HG02798 (cell line): ENCODE results near the gene FRK.
"Not testable (repeated sequence)": the region's sequence is repeated elsewhere in the genome, so short reads cannot be mapped to it uniquely, and the experiment has no call there.

Experiments
- ATAC-seq: cut with Tn5 transposase; IDR thresholded peaks from one replicate; pipeline ENCODE4 v1.9.1; 2021; ENCODE audit warnings: mild to moderate bottlenecking; ENCODE audit not compliant: unreplicated experiment, poor library complexity

Gene FRK

DNA sequence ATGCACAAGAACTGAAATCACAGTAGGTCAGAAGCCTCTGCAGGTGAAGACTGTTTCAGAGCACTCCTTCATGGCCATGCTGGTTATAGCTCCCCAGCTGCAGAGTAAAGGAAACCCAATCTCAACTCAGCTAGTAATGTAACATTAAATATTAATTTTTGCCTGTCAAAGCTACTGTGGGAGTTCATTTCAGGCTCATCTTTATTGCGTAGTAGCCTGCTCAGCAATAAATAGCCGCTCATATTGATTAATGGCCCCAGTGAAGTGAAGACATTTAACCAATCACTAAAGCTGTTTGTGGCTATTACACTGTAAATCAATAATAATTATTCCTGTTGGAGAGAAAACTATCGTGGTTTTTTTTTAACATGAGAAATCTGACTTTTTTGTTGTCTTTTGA lies 101.7 kb downstream of the FRK start:
- no peak for ATAC-seq

DNA sequence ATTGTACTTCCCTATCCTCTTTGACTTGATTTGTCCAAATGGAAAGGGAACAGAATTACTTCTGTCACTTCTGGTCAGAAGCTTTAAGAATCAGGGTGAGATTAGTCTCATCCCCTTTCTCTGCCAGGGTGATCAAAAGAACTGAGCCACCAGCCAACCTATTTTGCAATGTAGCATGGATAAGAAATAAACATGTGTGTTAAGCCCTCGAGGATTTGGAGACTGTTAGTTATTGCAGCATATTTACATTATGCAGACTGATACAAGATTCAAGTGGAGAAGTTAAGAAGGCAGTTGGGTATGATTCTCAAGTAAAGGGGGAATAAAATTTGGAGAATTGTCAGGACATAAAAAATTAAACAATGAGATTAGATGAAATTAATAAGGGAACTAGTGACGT lies 106.0 kb downstream of the FRK start:
- no peak for ATAC-seq

DNA sequence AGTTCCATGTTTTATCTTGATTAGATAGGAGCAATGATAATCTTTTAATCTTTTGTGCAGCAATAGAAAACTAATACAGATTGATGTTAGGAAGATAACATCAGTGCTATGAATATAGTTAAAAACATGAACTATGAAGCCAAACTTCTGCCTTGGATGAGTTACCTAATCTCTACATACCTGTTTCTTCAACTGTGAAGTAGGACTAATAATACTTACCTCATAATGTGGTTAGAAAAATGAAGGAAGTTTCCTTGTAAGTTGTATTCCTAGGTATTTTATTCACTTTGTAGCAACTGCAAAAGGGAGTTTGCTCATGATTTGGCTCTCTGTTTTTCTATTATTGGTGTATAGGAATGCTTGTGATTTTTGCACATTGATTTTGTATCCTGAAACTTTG lies 111.9 kb downstream of the FRK start:
- no peak for ATAC-seq

DNA sequence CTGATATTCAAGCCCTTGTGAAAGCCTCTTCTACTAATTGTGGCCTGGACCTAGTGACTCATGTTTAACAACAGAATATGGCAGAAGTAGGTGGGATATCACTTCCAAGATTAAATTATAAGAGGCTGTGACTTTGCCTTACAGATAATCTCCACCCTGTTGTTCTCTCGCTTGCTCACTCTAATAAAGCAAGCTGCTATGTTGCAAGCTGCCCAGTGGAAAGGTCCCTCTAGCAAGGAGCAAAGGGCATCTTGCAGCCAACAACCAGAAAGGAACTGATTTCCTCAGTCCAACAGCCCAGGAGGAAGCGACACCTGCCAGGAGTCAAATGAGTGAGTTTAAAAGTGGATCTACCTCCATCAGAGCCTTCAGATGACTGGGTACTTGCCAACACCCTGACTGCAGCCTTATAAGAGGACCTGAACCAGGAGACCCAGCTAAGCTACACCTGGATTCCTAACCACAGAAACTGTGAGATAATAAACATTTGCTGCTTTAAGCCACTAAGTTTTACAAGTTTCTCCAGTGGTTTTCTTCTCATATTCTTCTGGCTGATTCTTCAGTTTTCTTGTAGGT lies 112.6 kb downstream of the FRK start:
- ATAC-seq = no peak

DNA sequence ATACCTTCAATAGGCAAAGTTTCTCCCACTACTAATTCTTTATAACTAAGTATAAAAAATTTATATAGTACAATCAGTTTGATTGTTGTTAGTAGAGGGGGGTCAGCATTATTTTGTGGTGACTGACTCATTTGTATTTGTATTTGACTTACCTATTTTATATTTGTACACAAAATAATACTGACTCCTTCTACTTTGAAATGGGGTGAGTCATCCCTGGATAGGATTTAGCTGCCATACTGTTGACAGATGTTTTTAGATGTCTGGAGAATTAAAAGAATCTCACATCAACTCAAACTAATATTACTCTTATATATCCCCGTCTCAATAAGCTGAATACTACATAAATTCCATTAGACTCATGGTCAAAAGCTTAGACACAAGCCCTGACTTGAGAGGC lies 114.9 kb downstream of the FRK start:
- no peak for ATAC-seq

DNA sequence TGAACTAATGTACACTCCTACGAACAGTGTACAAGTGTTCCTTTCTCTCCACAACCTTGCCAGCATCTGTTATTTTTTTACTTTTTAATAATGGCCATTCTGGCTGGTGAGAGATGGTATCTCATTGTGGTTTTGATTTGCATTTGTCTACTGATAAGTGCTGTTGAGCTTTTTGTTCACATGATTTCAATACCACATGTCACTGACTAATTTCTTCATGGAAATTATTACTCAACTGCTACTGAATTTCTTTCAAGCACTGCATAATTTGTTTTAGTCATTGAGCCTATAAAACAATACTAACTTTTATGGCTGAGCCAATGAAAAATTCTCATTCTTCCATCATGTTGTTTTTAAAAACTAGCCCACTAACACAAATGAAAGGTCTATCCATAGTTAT lies 115.4 kb downstream of the FRK start:
- no peak for ATAC-seq

DNA sequence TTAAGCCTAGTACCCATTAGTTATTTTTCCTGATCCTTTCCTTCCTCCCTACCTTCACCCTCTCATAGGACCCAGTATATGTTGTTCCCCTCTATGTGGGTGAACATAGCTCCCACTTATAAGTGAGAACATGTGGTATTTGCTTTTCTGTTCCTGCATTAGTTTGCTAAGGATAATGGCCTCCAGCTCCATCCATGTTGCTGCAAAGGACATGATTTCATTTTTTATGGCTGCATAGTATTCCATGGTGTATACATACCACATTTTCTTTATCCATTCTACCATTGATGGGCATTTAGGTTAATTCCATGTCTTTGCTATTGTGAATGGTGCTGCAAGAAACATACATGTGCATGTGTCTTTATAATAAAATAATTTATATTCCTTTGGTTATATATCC lies 115.9 kb downstream of the FRK start:
- ATAC-seq = not testable (repeated sequence)

DNA sequence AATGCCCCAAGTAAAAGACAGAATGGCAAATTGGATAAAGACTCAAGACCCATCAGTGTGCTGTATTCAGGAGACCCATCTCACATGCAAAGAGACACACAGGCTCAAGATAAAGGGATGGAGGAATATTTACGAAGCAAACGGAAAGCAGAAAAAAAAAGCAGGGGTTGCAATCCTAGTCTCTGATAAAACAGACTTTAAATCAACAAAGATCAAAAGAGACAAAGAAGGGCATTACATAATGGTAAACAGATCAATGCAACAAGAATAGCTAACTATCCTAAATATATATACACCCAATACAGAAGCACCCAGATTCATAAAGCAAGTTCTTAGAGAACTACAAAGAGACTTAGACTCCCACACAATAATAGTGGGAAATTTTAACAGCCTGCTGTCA lies 123.2 kb downstream of the FRK start:
- ATAC-seq = not testable (repeated sequence)

DNA sequence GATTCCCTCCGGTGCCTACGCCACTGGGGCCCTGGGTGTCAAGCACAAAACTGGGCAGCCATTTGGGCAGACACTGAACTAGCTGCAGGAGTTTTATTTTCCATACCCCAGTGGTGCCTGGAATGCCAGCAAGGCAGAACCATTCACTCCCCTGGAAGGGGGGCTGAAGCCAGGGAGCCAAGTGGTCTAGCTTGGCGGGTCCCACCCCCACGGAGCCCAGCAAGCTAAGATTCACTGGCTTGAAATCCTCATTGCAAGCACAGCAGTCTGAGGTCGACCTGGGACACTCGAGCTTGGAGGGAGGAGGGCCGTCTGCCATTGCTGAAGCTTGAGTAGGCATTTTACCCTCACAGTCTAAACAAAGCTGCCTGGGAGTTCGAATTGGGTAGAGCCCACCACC lies 125.3 kb downstream of the FRK start:
- ATAC-seq = no peak

DNA sequence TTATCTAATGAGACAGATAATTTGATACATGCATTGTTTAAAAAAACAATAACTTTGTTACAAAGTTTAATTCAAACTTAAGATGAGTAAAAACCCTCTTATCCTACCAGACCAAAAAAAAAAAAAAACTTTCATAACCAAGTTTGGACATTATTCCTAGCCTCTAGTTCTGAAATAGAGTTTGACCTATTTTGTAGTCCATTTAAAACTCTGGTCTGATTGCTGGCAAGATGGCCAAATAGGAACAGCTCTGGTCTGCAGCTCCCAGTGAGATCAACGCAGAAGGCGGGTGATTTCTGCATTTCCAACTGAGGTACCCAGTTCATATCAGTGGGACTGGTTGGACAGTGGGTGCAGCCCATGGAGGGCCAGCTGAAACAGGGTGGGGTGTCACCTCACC lies 125.9 kb downstream of the FRK start:
- ATAC-seq = no peak

DNA sequence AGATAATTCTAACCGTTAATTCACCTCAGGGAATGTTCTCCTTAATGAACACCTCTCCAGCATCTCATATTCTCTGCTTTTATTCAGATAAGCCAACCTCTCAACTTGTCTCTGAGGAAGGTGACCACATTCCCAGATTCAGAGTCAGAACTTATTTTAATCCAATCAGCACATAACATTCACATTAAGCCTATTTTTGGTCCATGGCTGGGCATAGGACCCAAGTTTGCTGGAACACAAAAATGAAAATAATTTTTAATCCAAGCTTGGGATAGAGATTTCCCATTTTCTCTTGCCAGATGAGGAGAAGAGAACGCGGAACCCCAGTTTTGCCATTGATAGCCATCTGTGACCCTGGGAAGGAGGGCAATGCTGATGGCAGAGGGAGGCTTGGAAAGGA lies 126.5 kb downstream of the FRK start:
- ATAC-seq = no peak

DNA sequence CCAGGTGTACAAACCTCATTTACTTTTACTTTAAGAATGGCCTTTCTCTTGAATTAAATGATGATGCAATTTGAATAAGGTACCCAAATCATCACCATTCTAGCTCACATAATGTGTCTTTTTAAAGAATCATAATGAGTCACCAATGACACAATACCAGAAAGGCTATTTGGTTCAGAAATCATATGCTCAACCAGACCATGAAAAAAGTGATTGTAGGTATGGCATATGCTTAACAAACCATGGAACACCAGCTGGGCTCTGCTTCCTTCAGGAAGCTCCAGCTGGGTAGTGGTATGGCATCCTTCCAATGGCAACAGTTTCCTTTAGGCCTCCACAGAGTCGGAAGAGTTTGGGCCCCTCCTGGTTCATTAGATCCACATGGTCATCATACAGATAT lies 128.2 kb downstream of the FRK start:
- ATAC-seq = no peak

DNA sequence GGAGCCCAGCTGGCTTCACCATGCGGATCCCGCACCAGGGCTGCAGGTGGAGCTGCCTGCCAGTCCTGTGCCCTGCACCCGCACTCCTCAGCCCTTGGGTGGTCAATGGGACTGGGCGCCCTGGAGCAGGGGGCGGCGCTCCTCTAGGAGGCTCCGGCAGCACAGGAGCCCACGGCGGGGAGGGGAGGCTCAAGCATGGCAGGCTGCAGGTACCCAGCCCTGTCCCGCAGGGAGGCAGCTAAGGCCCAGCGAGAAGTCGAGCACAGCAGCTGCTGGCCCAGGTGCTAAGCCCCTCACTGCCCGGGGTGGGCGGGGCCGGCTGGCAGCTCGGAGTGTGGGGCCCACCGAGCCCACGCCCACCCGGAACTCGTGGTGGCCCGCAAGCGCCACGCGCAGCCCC lies 132.7 kb downstream of the FRK start:
- ATAC-seq = not testable (repeated sequence)

DNA sequence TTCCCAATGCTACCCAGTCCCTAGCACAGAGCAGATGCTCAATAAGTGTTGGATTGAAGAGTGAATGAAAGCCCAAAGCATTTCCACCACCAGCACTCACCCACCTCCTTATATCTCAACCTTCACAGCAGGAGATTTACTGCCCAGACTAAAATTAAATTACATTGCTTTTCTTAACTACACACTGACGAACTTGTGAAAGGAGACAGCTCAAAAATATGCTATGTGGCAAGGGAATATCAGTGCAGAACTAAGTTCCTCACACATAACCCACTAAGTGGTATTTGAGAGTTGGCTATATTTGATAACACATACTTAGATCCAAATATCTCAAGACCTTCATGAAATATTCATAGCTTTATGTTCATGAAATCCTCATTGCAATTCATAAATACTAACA lies 137.7 kb downstream of the FRK start:
- ATAC-seq = no peak

DNA sequence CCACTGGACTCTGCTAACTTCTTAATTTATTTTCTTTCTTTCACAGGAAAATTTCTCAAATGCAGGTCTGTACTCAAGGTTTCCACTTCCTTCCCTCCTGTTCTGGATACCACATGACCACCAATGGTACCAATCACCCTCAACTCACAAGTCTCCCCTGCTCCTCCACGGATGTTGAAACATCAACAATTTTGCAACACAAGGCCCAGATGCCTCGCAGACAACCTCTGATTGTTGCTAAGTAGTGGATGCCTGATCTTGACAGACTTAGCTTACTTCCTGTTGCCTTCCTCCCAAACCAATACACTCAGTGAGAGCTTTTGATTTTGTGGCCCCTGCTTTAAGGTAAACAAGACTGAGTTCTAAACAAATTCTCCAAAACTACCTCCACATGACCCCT lies 146.6 kb downstream of the FRK start:
- no peak for ATAC-seq

DNA sequence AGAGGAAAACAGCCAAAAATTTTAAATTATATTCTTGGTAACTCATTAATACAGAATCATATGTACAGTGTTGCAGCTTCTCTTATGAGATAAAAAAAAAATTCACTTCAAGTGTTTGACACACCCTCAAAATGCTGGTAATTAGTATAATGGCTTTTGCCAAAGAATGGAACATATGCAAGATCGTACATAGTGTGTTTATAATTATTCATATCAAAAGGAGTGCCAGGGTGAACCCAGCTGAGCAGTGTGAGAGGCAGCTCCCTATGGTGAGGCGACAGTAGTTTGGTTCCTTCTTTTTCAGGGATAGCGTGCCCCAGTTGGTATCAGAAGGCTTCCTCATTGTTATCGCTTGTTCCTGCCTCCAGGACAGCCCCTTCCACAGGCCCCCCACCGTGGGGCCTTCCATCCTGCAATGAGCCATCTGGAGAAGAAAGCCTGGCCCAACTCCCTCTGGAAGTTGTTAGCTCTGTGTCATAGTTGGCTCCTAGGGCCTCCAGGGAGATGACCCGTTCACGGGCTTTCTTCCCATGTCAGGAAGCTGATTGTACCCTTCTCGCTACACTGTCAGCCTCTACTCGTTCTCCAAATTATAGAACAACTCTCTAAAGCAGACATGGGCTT lies 150.7 kb downstream of the FRK start:
- ATAC-seq = no peak

DNA sequence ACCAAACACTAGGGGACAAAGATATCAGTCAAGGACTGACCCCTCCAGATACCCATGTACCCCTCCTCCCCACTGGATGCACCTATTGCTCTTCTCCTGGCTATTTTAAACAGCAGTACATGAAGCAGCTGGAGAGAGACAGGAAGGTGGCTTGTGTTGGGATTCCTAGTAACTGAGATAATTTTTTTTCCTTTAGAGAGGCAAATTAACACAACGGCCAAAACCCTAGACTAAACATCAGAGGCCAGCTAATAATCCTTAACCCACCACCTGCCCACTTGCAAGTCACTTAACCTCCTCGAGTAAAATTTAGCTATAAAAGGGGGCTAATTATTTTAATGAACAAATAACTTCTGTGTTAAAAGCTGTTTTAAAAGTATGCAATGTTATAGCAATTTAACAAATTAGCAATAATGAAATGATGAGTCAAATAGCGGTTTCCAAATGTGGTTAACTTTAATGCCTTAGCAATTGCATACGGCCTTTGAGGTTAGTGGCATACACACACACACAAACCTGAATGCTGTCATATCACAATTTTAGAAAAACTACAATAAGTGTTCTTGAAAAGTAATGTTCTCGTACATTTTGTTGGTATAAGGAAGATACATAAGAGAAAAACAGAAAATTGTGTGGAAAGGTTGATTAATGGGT lies 151.7 kb downstream of the FRK start:
- ATAC-seq = no peak

DNA sequence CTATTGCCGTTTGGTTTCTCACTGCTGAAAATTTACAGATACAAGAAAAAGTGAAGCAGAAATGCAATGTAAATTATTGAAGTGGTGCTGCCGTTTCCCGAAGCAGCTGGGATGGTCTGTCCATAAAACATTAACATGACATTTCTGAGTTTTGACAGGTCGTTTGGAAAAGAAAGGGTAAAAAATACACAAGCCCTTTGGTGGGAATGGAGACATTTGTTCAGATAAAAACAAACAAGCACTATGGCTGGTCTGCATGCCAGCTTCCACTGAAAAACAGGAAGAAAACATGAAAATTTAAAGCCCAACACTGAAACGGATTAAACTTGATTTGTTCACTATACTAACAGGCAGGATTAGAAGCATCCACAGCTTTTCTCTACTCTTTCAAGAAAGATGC lies 155.2 kb downstream of the FRK start:
- ATAC-seq = no peak

DNA sequence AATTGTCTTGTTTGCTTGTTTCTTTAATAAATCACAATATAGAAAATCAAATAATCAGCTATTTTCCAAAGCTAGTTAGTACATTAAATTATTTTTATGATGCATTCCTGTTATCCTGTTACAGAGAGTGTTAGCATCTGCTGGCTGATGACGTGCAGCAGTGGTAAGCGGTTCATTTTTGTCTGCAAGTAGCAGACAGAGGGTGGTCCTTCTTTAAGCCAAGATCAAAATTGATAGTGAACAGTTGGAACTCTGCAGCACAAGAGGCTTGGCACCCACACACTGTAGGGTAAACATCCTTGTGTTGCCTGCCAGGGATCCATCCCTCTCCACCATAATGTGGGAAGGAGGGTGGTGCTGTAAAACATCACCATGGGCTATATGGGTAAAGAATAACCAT lies 158.3 kb downstream of the FRK start:
- no peak for ATAC-seq

DNA sequence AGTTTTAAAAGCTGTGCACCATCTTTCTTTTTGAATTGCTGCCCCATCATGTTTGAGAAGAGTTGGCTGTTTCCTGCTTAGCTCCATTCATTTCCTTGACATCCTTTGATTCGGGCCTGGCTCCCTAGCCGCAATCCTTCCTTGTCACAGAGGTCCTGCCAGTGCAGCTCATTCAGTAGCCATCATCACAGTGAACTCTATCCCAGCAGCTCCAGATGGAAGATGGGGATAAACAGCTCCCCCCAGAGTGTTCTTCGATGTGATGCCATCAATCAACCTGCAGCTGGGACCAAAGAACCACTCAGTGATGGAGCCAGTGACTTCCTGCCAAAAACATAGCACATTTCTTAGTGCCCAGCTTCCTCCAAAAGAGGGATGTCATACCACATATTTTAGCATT lies 158.8 kb downstream of the FRK start:
- ATAC-seq = no peak

DNA sequence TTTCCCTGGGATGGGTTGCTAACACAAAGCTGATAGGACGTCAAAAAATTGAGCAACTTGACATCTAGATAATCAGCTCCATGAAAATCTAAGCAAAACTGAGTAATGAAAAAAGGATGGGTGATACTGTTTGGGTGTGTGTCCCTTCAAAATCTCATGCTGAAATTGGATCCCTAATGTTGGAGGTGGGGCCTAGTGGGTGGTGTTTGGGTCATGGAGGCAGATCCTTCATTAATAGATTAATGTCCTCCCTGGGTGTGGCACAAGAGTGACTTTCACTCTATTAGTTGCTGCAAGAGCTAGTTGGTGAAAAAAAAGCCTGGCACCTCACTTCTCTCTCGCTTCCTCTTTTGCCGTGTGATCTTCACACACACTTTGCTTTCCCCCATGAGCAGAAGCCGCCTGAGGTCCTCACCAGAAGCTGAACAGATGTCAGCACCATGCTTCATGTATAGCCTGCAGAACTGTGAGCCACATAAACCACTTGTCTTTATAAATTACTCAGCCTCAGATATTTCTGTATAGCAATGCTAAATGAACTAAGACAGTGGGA lies 160.9 kb downstream of the FRK start:
- peak; percentile 48 for ATAC-seq

DNA sequence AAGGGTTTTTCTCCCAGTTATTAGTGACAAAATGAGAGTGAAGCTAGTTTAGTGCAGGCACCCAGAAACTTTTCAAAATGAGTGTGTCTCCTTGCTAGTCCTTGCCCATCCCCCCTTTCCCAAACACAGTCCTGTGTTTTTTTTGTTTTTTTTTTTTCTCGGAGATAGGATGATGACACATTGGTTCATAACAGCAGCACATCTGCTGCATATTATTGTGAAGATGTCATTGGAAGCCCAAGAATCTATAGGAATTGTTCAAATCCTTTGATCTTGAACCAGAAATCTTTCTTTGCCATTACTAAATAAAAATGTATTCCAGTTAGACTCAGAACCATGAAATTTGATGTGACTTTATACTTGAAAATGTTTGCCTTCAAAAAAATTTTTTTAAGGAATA lies 162.4 kb downstream of the FRK start:
- no peak for ATAC-seq
